B cell (primary cell): ENCODE results near the gene KLK6. TPM values are rescaled to one million over a fixed set of nuclear protein-coding genes. Genes with fewer than 3 reads are reported as not detected.

Source experiments
- ATAC-seq: fragments of 200-7000 bp; cut with Tn5 transposase; one replicate; pipeline ENCODE4 v1.10.0; 2021; ENCODE audit warnings: low read depth, mild to moderate bottlenecking, moderate number of reproducible peaks, moderate library complexity
- CTCF ChIA-PET: fragments of 350-600 bp; sonication (Branson Sonifier 250); formaldehyde crosslinking; loops from one replicate; lab custom pipeline; 2021; ENCODE audit warnings: antibody characterized with exemption, inconsistent platforms; lab: Charles Lee
- POLR2A ChIA-PET: fragments of 350-600 bp; sonication (Branson Sonifier 250); formaldehyde crosslinking; loops from one replicate; lab custom pipeline; 2021; ENCODE audit warnings: antibody characterized with exemption; lab: Charles Lee
- DNase-seq: peaks from one replicate; pipeline ENCODE4 v3.0.0; 2013
- H2AFZ ChIP-seq: 2 replicates; pipeline ENCODE4 v1.6.1; 2012; ENCODE audit warnings: mild to moderate bottlenecking, low read depth, low read length; ENCODE audit not compliant: insufficient read depth, poor library complexity, severe bottlenecking
- H3K27ac ChIP-seq, 2 donors: 1 replicate in 1 of 2; 2 replicates in 1 of 2; pipeline ENCODE4 v1.5.1; 2012 to 2013; ENCODE audit warnings: low read length in 2 of 2, mild to moderate bottlenecking in 2 of 2, moderate library complexity in 1 of 2
- H3K27me3 ChIP-seq, 4 experiments: fragments of 200-600 bp in 1 of 4; sonication (generic) in 1 of 4; replicated peaks in 1 of 4; 1 replicate in 2 of 4; 2 replicates in 2 of 4; pipeline versions ENCODE4 v1.6.1 to v1.7.0; 2013 to 2016; ENCODE audit warnings: low read length in 3 of 4, mild to moderate bottlenecking in 2 of 4, mixed read lengths in 1 of 4, moderate library complexity in 1 of 4; ENCODE audit not compliant: insufficient read depth in 4 of 4, control insufficient read depth in 3 of 4; ENCODE audit errors: control extremely low read depth in 1 of 4
- H3K36me3 ChIP-seq, 2 experiments: replicated peaks in 1 of 2; 1 replicate in 1 of 2; 2 replicates in 1 of 2; pipeline versions ENCODE4 v1.6.1 to v1.7.1; 2013; ENCODE audit warnings: low read length in 1 of 2; ENCODE audit not compliant: insufficient read depth in 2 of 2, control insufficient read depth in 1 of 2; ENCODE audit errors: control extremely low read depth in 1 of 2, extremely low read depth in 1 of 2
- H3K4me1 ChIP-seq, 2 donors: fragments of 200-600 bp in 1 of 2; sonication (generic) in 1 of 2; 1 replicate in 1 of 2; 2 replicates in 1 of 2; pipeline versions ENCODE4 v1.5.1 to v1.6.1; 2013 to 2017; ENCODE audit warnings: low read length in 2 of 2; ENCODE audit not compliant: control insufficient read depth in 2 of 2, insufficient read depth in 2 of 2
- H3K4me2 ChIP-seq: replicated peaks from 2 replicates; pipeline ENCODE3; 2012; ENCODE audit warnings: mild to moderate bottlenecking, low read depth, low read length; ENCODE audit not compliant: poor library complexity, severe bottlenecking
- H3K4me3 ChIP-seq, 5 experiments: fragments of 200-600 bp in 1 of 5; sonication (generic) in 1 of 5; 1 replicate in 3 of 5; 2 replicates in 2 of 5; pipeline versions ENCODE4 v1.5.1 to v1.7.0; 2011 to 2016; ENCODE audit warnings: low read length in 4 of 5, mild to moderate bottlenecking in 4 of 5, low read depth in 2 of 5, control low read depth in 1 of 5, moderate library complexity in 1 of 5; ENCODE audit not compliant: insufficient read depth in 1 of 5; ENCODE audit errors: control extremely low read depth in 1 of 5, extremely low read depth in 1 of 5
- H3K79me2 ChIP-seq: fragments of 200-600 bp; sonication (generic); one replicate; pipeline ENCODE4 v1.6.0; 2016; ENCODE audit warnings: low read length; ENCODE audit not compliant: control insufficient read depth, insufficient read depth
- H3K9ac ChIP-seq: fragments of 200-600 bp; sonication (generic); 2 replicates; pipeline ENCODE4 v1.6.1; 2017; ENCODE audit warnings: mild to moderate bottlenecking, low read length, moderate library complexity
- H3K9me3 ChIP-seq, 3 donors: one replicate each; pipeline versions ENCODE4 v1.6.1 to v1.7.1; 2013; ENCODE audit warnings: low read length in 2 of 3; ENCODE audit not compliant: control insufficient read depth in 2 of 3, insufficient read depth in 1 of 3; ENCODE audit errors: control extremely low read depth in 1 of 3
- H4K20me1 ChIP-seq: 2 replicates; pipeline ENCODE4 v1.6.0; 2012; ENCODE audit warnings: mild to moderate bottlenecking, low read length; ENCODE audit not compliant: insufficient read depth, control insufficient read depth, poor library complexity, severe bottlenecking
- H3K27ac Mint-ChIP-seq: one replicate; pipeline ENCODE4 v1.8.0; 2021; ENCODE audit warnings: mixed read lengths
- H3K27me3 Mint-ChIP-seq: one replicate; pipeline ENCODE4 v1.8.0; 2021; ENCODE audit warnings: mixed read lengths
- H3K4me1 Mint-ChIP-seq: one replicate; pipeline ENCODE4 v1.8.0; 2021; ENCODE audit warnings: mixed read lengths
- H3K4me3 Mint-ChIP-seq: one replicate; pipeline ENCODE4 v1.8.0; 2021; ENCODE audit warnings: mixed read lengths
- H3K9me3 Mint-ChIP-seq: one replicate; pipeline ENCODE4 v1.8.0; 2022; ENCODE audit warnings: mixed read lengths; ENCODE audit not compliant: insufficient read depth
- EZH2 ChIP-seq: IDR thresholded peaks from 2 replicates; pipeline ENCODE4 v1.6.1; 2012; ENCODE audit warnings: borderline replicate concordance, low read depth, mild to moderate bottlenecking, moderate library complexity, low read length; ENCODE audit not compliant: insufficient read depth, poor library complexity, severe bottlenecking
- WGBS: methylation state at CpG from one replicate; pipeline ENCODE4 v1.1.5; 2013; ENCODE audit warnings: missing lambda C conversion rate; ENCODE audit not compliant: insufficient coverage; 5-methylcytosine and 5-hydroxymethylcytosine counted together
- intact Hi-C: fragments of 100-400 bp; cut with micrococcal nuclease; formaldehyde crosslinking; loops from one replicate; pipeline ENCODE4 v1.10.0; 2022
- polyA plus RNA-seq: library from polyadenylated mRNA; depleted of rRNA; stranded (reverse); fragments of >200 nt; gene quantifications from 2 replicates; pipeline ENCODE4 v1.2.3, GENCODE V29; 2012
- total RNA-seq, 2 donors: library from RNA; stranded (reverse); fragments of 120-200 nt in 1 of 2; gene quantifications; 1 replicate in 1 of 2; 2 replicates in 1 of 2; pipeline versions ENCODE4 v1.2.3 to v1.2.4, GENCODE V29; 2013 to 2022
- TF ChIP-seq, protein P1 (sequence below): fragments of 200-600 bp; IDR thresholded peaks from one replicate; pipeline ENCODE4 v1.8.0; 2022; ENCODE audit warnings: antibody characterized with exemption, mild to moderate bottlenecking

Gene KLK6
- total and polyA plus RNA-seq, 2 donors (not counting 1 experiment from before 2014, with no cell fraction given): not detected

- intact Hi-C loops: no loop called here
- no peak overlapping the region for H3K9ac ChIP-seq
- H3K4me1 ChIP-seq: peaks cover 10 to 18% of the 10 kb centered on the region in 2 donors
- no peak overlapping the region for H3K27ac ChIP-seq
- no peaks in the 10 kb centered on the region for H4K20me1 ChIP-seq
- no peak overlapping the region for H3K4me3 ChIP-seq
- Mint-ChIP-seq H3K27ac (no peak overlapping the region), H3K9me3 (no peaks in the 10 kb centered on the region), H3K4me1 (peaks cover 20% of the 10 kb centered on the region), H3K27me3 (peaks cover 41% of the 10 kb centered on the region), H3K4me3 (no peak overlapping the region)
- no peaks in the 10 kb centered on the region for H3K36me3 ChIP-seq
- peaks cover 0 to 66% (median 29%) of the 10 kb centered on the region in 4 experiments for H3K27me3 ChIP-seq
- ATAC-seq (no peak), DNase-seq (no peak)
- H2AFZ ChIP-seq: no peak overlapping the region
- ChIA-PET CTCF (interaction anchor here (0.9 kb wide), 1 partner anchor 128 kb away, joined by 3 read pairs; no protein-coding TSS in a partner anchor), POLR2A (no interaction called here)
- TF ChIP-seq, protein P1, sequence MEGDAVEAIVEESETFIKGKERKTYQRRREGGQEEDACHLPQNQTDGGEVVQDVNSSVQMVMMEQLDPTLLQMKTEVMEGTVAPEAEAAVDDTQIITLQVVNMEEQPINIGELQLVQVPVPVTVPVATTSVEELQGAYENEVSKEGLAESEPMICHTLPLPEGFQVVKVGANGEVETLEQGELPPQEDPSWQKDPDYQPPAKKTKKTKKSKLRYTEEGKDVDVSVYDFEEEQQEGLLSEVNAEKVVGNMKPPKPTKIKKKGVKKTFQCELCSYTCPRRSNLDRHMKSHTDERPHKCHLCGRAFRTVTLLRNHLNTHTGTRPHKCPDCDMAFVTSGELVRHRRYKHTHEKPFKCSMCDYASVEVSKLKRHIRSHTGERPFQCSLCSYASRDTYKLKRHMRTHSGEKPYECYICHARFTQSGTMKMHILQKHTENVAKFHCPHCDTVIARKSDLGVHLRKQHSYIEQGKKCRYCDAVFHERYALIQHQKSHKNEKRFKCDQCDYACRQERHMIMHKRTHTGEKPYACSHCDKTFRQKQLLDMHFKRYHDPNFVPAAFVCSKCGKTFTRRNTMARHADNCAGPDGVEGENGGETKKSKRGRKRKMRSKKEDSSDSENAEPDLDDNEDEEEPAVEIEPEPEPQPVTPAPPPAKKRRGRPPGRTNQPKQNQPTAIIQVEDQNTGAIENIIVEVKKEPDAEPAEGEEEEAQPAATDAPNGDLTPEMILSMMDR: no peak
- no peak for TF ChIP-seq EZH2
- WGBS: 25% methylated on average over 1 of the region's 4 CpGs
- H3K9me3 ChIP-seq: peaks cover 0 to 19% (median 0%) of the 10 kb centered on the region in 3 donors
- no peak overlapping the region for H3K4me2 ChIP-seq
- no peaks in the 10 kb centered on the region for H3K79me2 ChIP-seq
Observed at GRCh38 chr19:50910722-50911121, 58.7 kb downstream of the KLK6 start.

DNA sequence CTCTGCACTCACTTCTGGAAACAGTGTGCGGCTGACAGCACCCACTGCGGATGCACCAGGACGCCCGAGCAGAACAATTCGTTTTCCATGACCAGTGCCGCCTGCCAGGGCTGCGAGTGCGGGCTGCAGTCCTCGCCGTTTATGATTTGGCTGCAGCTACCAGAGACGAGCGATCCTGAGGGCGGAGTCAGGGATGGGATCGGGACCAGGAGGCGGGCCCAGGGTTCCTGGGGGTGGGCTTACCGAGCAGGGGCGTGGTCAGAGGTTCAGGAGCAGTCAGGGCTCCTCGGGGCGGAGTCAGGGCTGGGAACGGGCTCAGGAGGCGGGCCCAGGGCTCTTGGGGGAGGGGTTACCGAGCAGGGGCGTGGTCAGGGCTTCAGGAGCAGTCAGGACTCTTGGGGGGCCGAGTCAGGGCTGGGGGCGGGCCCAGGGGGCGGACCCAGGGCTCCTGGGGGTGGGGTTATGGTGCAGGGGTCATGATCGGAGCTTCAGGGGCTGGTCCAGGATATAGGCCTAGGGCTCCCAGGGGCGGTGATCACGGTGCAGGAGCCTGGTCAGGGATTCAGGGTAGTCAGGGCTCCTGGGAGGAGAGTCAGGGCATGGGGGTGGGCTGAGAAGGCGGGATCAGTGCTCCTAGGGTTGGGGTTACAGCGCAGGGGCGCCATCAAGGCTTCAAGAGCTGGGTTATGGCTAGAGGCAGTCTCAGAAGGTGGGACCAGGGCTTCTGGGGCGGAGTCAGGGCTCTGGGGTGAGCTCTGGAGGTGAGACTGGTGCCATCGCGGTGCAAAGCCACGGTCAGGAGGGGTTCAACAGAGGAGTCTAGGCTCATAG, 59.9 kb downstream of the KLK6 start:
- Mint-ChIP-seq H3K9me3 (no peaks in the 10 kb centered on the region), H3K27ac (peak overlapping the region; percentile 29), H3K4me3 (peak overlapping the region; percentile 70), H3K4me1 (peaks cover 20% of the 10 kb centered on the region), H3K27me3 (peaks cover 42% of the 10 kb centered on the region)
- CTCF ChIA-PET: interaction anchor here (1.0 kb wide), 1 partner anchor 12 kb away, joined by 3 read pairs; no protein-coding TSS in a partner anchor
- Histone ChIP-seq H3K79me2 (no peaks in the 10 kb centered on the region), H4K20me1 (no peaks in the 10 kb centered on the region), H3K9me3 (peaks cover 0 to 19% (median 0%) of the 10 kb centered on the region in 3 donors), H3K4me2 (peak overlapping the region; percentile 71), H3K9ac (peak overlapping the region; percentile 39), H3K4me1 (peaks cover 10 to 18% of the 10 kb centered on the region in 2 donors), H3K27me3 (peaks cover 0 to 63% (median 29%) of the 10 kb centered on the region in 4 experiments), H3K4me3 (peak overlapping the region in 2 of 5 experiments; percentile 18 to 38), H3K36me3 (no peaks in the 10 kb centered on the region), H3K27ac (no peak overlapping the region), H2AFZ (peak overlapping the region; percentile 32)
- TF ChIP-seq, protein P1: no peak
- no peak for TF ChIP-seq EZH2
- WGBS: 11% methylated on average over 35 of the region's 36 CpGs
- DNase-seq: peak; percentile 65
- intact Hi-C loops: no loop called here
- POLR2A ChIA-PET: no interaction called here
- peak; percentile 75 for ATAC-seq
